Ureter (tissue), 1 donor: ENCODE measurements around the gene ALG12. TPM values are rescaled to one million over a fixed set of nuclear protein-coding genes. Genes with fewer than 3 reads are reported as not detected.
"Not testable (repeated sequence)": the region's sequence is repeated elsewhere in the genome, so short reads cannot be mapped to it uniquely, and the experiment has no call there.

Experiments
- DNase-seq: peaks from one replicate; pipeline ENCODE4 v3.0.0-alpha.2; 2020; ENCODE audit warnings: low spot score
- total RNA-seq: library from RNA; stranded (reverse); gene quantifications from one replicate; pipeline ENCODE4 v1.2.4, GENCODE V29; 2023
- donor health status: DM: yes; HTN: yes; CAD: no.

Gene ALG12
- total RNA-seq, 1 donor from 2014 or later = 20.5 TPM

DNA sequence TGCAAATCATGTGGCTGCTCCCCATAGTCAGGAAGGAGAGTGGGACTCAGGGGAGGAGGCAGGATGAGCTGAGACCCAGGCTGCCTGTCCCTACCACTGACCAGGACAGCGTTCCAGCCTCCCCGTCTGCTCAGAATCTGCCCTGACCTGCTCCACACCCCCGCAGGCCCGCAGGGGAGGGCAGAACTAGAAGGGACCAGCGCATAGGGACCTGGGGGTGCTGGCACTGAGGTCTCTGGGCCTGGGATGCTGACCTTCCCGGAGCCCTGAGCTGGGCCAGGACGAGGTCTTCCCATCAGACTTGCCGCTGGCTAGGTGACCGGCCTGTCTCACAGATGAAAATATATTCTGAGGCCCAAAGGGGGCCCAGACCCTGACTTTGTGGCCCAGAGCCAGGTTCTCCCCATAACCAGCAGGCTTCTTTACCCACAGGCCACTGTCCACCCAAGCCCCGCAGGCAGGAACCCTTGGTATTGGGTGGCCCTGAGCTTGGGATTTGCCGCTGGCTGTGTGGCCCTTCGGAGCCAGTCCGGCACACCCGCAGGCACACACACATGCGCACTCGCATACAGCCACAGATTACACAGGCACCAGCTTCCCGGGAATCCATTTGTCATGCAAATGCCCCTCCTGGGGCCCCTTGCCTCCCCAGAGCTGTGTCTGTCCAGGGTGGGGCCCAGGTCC, 28.5 kb upstream of the ALG12 start:
- DNase-seq = no peak

DNA sequence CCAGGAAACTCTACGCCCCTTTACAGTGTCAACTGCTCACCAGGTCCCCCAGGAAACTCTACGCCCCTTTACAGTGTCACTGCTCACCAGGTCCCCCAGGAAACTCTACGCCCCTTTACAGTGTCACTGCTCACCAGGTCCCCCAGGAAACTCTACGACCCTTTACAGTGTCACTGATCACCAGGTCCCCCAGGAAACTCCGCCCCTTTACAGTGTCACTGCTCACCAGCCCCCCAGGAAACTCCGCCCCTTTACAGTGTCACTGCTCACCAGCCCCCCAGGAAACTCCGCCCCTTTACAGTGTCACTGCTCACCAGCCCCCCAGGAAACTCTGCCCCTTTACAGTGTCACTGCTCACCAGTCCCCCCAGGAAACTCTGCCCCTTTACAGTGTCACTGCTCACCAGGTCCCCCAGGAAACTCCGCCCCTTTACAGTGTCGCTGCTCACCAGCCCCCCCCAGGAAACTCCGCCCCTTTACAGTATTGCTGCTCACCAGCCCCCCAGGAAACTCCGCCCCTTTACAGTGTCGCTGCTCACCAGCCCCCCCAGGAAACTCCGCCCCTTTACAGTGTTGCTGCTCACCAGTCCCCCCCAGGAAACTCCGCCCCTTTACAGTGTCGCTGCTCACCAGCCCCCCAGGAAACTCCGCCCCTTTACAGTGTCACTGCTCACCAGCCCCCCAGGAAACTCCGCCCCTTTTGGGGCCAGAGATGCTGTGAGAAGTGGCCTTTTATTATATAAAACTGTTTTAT, 27.0 kb upstream of the ALG12 start:
- DNase-seq = not testable (repeated sequence)

GRCh38 chr22:49944399-49944891, 26.2 kb upstream of the ALG12 start:
- DNase-seq = no peak

DNA sequence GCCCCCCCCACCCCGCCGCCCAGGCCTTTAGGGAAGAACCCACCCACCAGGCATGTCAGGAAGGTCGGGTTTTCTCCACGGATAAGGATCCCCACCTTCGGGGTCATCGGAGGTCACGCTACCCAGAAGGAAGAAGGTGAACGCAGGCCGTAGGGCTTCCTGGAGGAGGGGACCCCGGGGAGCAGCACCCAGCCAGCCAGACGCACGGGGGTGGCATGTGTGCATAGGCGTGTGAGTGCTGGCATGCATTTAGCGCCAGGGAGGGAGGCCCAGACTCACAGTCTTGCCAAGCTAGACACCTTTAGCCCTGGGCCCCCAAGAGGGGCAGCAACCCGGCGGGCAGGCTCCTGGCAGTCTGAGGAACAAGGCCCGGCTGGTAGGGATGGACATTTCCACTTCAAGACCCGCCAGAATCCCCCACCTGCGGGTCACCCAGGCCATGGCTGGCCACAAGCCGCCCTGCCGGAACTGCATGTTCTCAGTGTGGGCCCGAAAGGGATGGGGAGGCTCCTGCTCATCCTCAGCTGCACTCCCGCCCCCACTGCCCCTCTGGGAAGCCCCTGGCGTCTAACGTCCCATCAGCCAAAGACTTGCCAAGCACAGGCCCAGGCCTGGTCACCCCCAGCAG, 25.6 kb upstream of the ALG12 start:
- DNase-seq = no peak

GRCh38 chr22:49943405-49943765, 25.1 kb upstream of the ALG12 start:
- no peak for DNase-seq

DNA sequence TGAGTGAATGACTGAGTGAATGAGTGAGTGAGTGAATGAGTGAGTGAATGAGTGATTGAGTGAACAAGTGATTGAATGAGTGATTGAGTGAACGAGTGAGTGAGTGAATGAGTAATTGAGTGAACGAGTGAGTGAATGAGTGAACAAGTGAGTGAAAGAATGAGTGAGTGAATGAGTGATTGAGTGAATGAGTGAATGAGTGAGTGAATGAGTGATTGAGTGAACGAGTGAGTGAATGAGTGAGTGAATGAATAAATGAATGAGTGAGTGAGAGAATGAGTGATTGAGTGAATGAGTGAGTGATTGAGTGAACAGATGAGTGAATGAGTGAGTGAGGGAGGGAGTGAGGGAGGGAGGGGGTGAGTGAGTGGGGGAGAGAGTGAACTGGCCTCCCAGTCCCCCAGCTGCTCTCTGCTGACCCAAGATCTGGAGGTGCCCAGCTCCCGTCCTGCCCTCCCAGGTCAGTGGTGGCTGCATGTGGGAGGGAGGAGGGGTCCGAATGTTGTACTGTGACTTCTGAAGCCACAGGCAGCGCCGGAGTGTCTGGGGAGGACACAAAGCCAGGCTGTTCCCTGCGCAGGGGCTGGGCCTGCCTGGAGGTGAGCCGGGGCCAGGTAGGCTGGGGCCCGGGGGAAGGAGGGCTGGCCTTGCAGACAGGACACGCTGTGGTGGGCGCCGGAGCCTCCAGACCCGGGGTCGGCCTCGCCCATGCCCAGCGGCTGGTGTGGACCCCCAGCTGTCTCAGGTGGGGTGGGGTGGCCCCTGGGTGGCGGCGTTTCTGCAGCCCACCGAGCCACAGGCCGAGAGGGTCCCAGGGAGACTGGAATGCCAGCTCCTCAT, 24.5 kb upstream of the ALG12 start:
- DNase-seq = no peak

- DNase-seq = no peak
Measured at GRCh38 chr22:49941507-49942316, 23.5 kb upstream of the ALG12 start.

- DNase-seq = no peak
Measured at GRCh38 chr22:49938565-49939136, 20.4 kb upstream of the ALG12 start.

GRCh38 chr22:49937758-49938564, 19.7 kb upstream of the ALG12 start:
- no peak for DNase-seq

GRCh38 chr22:49936973-49937757, 18.9 kb upstream of the ALG12 start:
- DNase-seq = no peak

DNA sequence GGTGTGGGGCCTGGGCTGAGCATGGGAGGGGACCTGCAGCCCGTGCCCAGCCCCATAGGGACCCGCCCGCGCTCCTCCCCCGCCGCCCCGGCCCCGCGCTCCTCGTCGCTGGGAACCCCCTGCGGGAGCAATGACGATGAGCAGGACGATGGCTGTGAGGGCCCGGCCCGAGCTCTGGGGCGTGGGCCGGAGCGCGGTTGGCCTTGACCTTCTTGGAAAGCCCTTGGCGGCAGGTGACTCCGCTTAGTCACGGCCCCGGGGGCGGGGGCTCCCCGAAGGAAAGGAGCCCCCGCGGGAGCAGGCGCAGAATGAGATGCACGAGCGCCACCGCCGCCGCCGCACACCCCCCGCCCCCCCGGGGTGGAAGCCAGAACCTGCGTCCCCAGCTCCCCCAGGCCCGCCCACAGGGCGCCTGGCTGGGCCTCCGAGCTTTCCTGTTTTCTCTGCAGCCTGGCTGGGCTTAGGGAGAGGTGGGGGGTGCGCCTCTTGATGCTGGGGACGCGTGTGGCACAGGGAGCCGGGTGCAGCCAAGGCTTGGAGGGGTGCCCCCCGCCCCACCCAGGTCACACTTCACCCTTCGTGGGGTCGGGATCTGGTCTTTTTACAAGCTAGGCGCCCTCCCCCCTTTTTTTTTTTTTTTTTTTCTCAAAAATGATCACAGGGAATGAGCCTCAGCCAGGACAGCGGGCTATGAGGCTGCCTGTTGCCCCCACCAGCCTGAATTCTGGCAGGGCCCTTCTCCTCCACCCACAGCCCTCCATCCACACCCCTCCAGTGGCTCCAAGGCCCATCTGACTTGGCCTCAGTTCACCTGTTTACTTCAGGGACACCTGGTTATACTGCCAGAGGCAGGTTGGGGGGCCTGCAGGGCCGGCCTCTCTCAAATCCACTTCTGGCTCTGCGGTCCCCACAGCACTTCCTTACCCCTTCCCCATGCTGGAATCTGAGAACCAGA, 18.1 kb upstream of the ALG12 start:
- DNase-seq = peak; percentile 93

DNA sequence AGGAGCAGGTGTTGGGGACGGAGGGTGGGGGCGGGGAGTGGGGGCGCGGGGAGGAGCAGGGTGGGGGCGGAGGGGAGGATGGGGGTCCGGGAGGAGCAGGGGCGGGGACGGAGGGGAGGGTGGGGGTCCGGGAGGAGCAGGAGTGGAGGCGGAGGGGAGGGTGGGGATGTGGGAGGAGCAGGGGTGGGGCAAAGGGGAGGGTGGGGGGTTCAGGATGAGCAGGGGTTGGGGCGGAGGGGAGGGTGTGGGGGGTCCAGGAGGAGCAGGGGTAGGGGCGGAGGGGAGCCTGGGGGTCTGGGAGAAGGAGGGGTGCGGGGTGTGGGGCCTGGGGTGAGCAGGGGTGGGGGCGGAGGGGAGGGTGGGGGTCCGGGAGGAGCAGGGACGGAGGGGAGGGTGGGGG, 17.3 kb upstream of the ALG12 start:
- no peak for DNase-seq

- DNase-seq = peak; percentile 90
Measured at GRCh38 chr22:49934891-49935557, 16.8 kb upstream of the ALG12 start.

- DNase-seq = no peak
Measured at GRCh38 chr22:49934160-49934890, 16.1 kb upstream of the ALG12 start.

- no peak for DNase-seq
Measured at GRCh38 chr22:49933236-49934159, 15.3 kb upstream of the ALG12 start.
